CD4-positive, alpha-beta T cell treated with Interleukin-6 for 4 hours (primary cell): ENCODE measurements around the gene FHL2.

Experiments used
- DNase-seq: peaks from one replicate; pipeline ENCODE4 v3.0.0-alpha.2; 2020; ENCODE audit warnings: mixed read lengths

Gene FHL2

DNA sequence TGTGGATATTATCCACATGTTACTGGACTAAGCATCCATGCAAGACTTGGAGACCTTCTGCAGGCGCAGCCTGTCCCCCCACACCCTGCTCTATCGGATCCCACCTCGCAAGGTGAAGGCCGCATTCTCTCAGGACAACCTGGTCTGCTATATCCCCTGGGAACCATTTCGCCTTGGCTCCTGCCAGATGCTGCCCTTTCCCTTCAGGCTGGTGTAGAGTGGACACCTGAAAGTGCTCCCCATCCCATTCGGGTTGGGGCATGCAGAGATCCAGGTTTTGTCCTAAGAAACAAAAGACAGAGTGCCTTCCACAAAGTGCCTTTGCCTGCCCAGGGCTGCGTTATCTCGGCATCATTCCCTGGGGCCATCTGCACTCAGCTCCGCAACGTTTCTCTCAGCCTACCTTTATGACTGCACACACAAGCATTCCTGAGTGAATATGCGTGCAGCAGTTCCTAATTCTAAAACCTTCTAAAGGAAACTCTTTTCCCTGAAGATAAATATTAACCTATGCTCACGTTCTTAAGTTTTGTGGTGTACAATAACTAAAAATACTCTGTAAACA is 20.5 kb downstream of the FHL2 start:
- no peak for DNase-seq

GRCh38 chr2:105377871-105378270 is 21.0 kb downstream of the FHL2 start:
- DNase-seq, result no peak

GRCh38 chr2:105376789-105377240 is 22.0 kb downstream of the FHL2 start:
- no peak for DNase-seq

- no peak for DNase-seq
Observed at GRCh38 chr2:105376010-105376409, 22.8 kb downstream of the FHL2 start.

GRCh38 chr2:105375001-105375561 is 23.8 kb downstream of the FHL2 start:
- no peak for DNase-seq

GRCh38 chr2:105373895-105374401 is 24.9 kb downstream of the FHL2 start:
- peak; percentile 17 for DNase-seq

GRCh38 chr2:105373344-105373781 is 25.5 kb downstream of the FHL2 start:
- no peak for DNase-seq

GRCh38 chr2:105371810-105372209 is 27.0 kb downstream of the FHL2 start:
- DNase-seq, result no peak

DNA sequence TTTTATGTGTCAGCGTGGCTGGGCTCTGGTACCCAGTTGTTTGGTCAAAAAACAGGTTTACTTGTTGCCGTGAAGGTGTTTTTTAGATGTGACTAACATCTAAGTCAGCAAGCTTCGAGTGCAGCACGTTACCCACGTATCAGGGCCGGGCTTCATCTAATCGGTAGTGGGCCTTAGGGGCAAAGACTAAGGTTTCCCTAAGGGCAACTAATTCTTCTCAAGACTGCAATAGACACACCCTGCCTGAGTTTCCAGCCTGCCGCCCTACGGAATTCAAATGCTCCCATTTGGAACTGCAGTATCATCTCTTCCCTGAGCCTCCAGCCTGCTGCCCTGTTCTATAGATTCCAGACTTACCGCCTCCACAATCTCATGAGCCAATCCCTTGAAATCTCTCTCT is 27.7 kb downstream of the FHL2 start:
- no peak for DNase-seq

GRCh38 chr2:105369777-105370690 is 28.8 kb downstream of the FHL2 start:
- DNase-seq, result peak; percentile 90

- DNase-seq, result no peak
Observed at GRCh38 chr2:105368759-105369408, 30.0 kb downstream of the FHL2 start.

DNA sequence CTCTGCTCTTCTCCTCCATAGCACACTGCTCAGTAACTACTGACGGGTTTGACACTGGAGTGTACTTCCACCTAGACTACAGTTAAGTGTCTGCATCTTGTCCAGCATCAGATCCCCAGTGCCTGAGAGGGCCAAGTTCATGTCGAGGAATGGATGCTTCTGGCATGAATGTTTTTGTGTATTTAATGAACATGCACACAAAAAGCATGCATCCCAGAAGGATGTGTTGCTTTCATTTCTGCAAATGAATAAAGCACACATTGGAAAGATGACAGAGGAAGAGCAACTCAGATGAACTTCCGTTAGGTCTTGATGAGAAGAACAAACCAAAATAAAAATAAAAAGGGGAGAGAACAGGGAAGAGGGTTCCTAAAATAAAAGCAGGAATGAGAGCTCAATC is 33.6 kb downstream of the FHL2 start:
- no peak for DNase-seq

DNA sequence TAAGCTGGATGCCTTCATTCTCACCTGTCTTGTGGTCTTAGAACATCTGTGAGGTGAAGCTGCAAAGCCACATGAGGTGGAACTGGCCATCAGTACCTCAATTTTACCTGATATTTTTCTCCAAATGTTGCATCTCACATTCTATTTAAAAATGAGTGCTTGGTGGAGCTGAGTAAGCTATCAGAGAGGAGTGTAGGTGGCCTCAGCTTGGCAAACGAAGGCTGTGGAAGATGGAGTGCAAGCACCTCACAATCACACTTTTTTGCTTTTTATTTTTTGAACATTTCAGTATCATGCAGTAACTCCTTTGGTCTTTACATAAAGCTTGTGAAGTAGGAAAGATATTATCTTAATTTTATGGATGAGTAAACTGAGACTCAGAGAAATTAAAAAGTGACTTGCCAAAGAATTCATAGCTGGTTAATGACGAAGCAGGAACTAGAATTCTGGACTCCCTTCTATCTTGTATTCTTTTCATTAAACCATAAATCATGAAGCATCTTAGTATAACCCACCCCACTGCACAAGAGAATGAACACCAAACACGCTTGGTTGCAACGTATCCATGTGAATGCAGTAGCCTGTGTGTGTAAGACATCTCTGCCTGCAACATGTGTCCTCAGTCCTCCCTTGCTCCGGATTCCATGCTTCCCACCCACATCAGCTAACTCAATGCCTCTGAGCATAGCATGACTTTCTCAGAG is 34.3 kb downstream of the FHL2 start:
- DNase-seq, result no peak

DNA sequence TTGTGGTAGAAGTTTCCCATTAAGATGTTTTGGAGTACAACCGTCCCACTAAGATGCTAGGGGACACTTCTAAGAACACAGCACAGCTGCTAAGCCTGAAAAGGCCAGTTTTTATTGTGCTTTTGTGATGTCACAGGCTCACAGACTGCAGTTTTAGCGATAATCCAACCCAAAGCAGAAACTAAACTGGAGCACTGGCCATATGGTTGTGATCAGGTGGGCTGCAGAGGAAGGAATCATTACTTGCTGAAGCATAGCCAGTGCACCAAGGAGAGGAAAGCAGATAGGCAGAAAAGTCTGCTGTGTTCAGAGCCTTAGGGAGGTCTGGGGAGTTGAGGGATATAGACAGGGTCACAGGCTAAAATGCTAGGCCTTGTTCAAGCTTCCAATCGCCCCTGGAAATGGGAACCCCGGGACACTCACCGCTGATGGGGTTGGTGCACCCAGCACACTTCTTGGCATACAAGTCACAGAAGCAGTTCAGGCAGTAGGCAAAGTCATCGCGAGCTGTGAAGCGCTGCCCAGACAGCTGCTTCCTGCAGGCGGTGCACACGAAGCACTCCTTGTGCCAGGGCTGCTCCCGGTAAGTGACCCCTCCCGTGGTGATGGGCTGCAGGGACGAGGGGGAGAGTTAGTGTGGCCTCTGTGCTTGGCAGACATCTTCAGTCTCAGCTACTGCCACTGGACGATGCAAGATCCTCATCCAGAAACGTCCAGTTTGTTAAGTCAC is 35.8 kb downstream of the FHL2 start:
- DNase-seq, result peak; percentile 16

GRCh38 chr2:105361102-105361889 is 37.6 kb downstream of the FHL2 start:
- DNase-seq, result peak; percentile 68

DNA sequence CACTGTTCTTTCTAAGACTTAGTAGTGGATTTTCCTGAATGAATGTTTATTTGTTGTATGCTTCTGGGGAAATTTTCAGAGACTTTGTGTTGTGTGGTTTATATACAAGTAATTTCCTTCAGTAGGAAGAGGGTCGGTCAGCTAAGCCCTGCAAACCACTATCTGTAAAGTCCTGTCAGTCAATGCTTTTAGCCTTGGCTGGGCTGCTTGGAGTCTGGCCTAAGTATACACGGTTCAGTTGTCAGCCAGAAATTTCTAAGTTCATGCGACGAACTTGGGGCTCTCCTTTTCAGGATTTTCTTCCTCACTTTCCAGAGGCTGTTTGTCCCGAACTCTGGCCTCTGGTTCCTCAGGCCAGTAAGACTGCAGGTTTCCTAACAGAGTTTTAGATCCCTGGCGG is 40.3 kb downstream of the FHL2 start:
- DNase-seq, result no peak

DNA sequence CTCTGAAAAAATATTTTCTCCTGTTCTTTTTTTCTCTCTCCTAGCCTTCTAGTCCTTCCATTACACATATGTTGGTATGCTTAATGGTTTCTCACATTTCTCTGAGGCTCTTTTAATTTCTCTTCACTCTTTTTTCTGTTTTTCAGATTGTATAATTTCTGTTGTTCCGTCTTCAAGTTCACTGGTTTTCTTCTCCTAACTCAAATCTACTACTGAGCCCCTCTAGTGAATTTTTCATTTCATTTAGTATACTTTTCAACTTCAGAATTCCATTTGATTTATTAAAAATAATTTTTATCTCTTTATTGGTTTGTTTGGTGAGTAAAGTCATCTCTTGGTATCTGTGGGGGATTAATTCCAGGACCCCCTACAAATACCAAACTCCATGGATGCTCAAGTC is 41.7 kb downstream of the FHL2 start:
- DNase-seq, result no peak

- DNase-seq, result no peak
Observed at GRCh38 chr2:105344704-105345345, 54.0 kb downstream of the FHL2 start.

- no peak for DNase-seq
Observed at GRCh38 chr2:105339414-105339813, 59.4 kb downstream of the FHL2 start.

GRCh38 chr2:105338020-105338385 is 60.8 kb downstream of the FHL2 start:
- no peak for DNase-seq
